WTC11 (cell line): ENCODE measurements around the gene MRPL52. TPM values are rescaled to one million over a fixed set of nuclear protein-coding genes. Genes with fewer than 3 reads are reported as not detected.
"Not testable (repeated sequence)": the region's sequence is repeated elsewhere in the genome, so short reads cannot be mapped to it uniquely, and the experiment has no call there.

Source experiments
- ATAC-seq: fragments of 200-7000 bp; cut with Tn5 transposase; 2 replicates; pipeline ENCODE4 v1.10.0; 2021; ENCODE audit warnings: mild to moderate bottlenecking, moderate library complexity
- CTCF ChIA-PET: fragments of 300-600 bp; sonication (Branson Sonifier 250); formaldehyde crosslinking; loops from one replicate; lab custom pipeline; 2021; ENCODE audit warnings: antibody characterized with exemption; lab: Charles Lee
- POLR2A ChIA-PET: fragments of 350-600 bp; sonication (Branson Sonifier 250); formaldehyde crosslinking; loops from one replicate; lab custom pipeline; 2021; ENCODE audit warnings: antibody characterized with exemption; lab: Charles Lee
- DNase-seq: peaks from one replicate; pipeline ENCODE4 v3.0.0; 2021; ENCODE audit warnings: low spot score
- H3K27ac Mint-ChIP-seq: 2 replicates; pipeline ENCODE4 v1.8.0; 2021; ENCODE audit warnings: mixed read lengths
- H3K27me3 Mint-ChIP-seq: 2 replicates; pipeline ENCODE4 v1.8.0; 2021; ENCODE audit warnings: low read depth, mild to moderate bottlenecking, moderate library complexity, mixed read lengths
- H3K36me3 Mint-ChIP-seq: 2 replicates; pipeline ENCODE4 v1.8.0; 2021; ENCODE audit warnings: mixed read lengths
- H3K4me1 Mint-ChIP-seq: 2 replicates; pipeline ENCODE4 v1.8.0; 2022; ENCODE audit warnings: mixed read lengths
- H3K4me3 Mint-ChIP-seq: 2 replicates; pipeline ENCODE4 v1.8.0; 2021; ENCODE audit warnings: mild to moderate bottlenecking, moderate library complexity, mixed read lengths
- H3K9me3 Mint-ChIP-seq: 2 replicates; pipeline ENCODE4 v1.8.0; 2021; ENCODE audit warnings: mixed read lengths
- ATF3 ChIP-seq: sonication (generic); formaldehyde crosslinking; conservative IDR thresholded peaks from 2 replicates; pipeline ENCODE4 v1.8.1; 2022; ENCODE audit warnings: mild to moderate bottlenecking, missing genetic modification reagents
- CREM ChIP-seq: sonication (generic); formaldehyde crosslinking; IDR thresholded peaks from 2 replicates; pipeline ENCODE4 v1.8.1; 2022; ENCODE audit warnings: mild to moderate bottlenecking, missing genetic modification reagents, moderate library complexity
- CTCF ChIP-seq: fragments of 200-600 bp; IDR thresholded peaks from 2 replicates; pipeline ENCODE4 v1.8.0; 2022; ENCODE audit warnings: antibody characterized with exemption
- GABPB1 ChIP-seq: sonication (generic); formaldehyde crosslinking; IDR thresholded peaks from 2 replicates; pipeline ENCODE4 v1.8.1; 2023; ENCODE audit warnings: mild to moderate bottlenecking, missing genetic modification reagents
- MAX ChIP-seq: sonication (generic); formaldehyde crosslinking; IDR thresholded peaks from 2 replicates; pipeline ENCODE4 v1.8.0; 2022; ENCODE audit warnings: mild to moderate bottlenecking, missing genetic modification reagents
- PREB ChIP-seq: sonication (generic); formaldehyde crosslinking; IDR thresholded peaks from 2 replicates; pipeline ENCODE4 v1.8.1; 2022; ENCODE audit warnings: mild to moderate bottlenecking, missing genetic modification reagents, moderate library complexity, borderline replicate concordance
- ZNF263 ChIP-seq: sonication (generic); formaldehyde crosslinking; IDR thresholded peaks from 2 replicates; pipeline ENCODE4 v1.8.1; 2022; ENCODE audit warnings: low read depth, mild to moderate bottlenecking, moderate library complexity, missing genetic modification reagents
- ZNF423 ChIP-seq: fragments of 250-450 bp; sonication (Bioruptor Pico); IDR thresholded peaks from 2 replicates; pipeline ENCODE4 v2.1.2; 2022; ENCODE audit warnings: mild to moderate bottlenecking, moderate library complexity
- total RNA-seq: library from RNA; stranded (reverse); gene quantifications from 3 replicates; pipeline ENCODE4 v1.2.3, GENCODE V29; 2021
- TF ChIP-seq, protein P1 (sequence below): sonication (generic); formaldehyde crosslinking; IDR thresholded peaks from 2 replicates; pipeline ENCODE4 v1.8.1; 2023; ENCODE audit warnings: mild to moderate bottlenecking, moderate library complexity, missing genetic modification reagents
- TF ChIP-seq, protein P2 (sequence below): sonication (generic); formaldehyde crosslinking; IDR thresholded peaks from 2 replicates; pipeline ENCODE4 v1.8.0; 2022; ENCODE audit warnings: missing genetic modification reagents

The MRPL52 gene
- total RNA-seq, 1 experiment from 2014 or later: 170 TPM

DNA sequence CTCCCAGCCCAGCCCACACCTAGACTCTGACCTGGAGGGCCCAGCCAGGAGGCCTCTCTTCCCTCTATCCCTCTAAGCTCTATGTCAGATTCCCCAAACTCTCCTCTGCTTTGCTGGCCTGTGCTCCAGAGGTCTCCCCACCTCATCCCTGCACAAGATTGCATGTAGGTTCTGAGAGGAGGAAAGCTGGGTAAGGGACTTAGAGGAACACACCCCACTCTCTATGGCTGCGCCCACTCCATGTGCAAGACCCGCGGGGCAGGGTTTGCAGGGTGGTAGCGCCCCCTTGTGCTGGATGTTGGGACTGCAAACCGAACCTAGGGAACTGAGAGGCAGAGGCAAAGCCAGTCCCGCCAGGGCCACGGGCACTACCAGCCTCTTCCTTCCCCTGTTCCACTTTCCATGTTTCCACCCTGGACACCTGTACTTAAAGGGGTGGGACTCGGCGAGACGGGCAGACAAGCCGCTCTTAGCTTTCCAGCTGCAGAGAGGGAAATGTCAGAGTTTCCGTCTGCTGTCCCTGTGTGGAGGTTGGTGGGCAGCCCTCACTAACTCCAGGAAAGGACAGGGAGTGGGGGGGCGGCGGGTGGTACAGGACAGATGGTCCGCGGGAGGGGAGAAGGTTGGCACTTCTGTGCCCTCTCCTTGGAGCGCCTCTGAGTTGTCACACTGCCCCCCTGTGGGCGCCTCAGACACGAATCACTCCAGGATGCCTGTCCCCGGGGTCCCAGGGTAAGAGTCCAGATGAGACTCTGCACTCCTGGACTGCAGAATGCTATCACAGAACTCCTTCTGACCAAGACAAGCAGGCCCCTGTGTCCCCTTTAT lies 23.5 kb downstream of the MRPL52 start:
- peak overlapping the region; percentile 87 for H3K27ac Mint-ChIP-seq

GRCh38 chr14:22854296-22854695 lies 24.6 kb downstream of the MRPL52 start:
- not testable (repeated sequence) for H3K4me3 Mint-ChIP-seq, H3K27me3 Mint-ChIP-seq, H3K9me3 Mint-ChIP-seq, ATAC-seq, DNase-seq, H3K4me1 Mint-ChIP-seq, H3K27ac Mint-ChIP-seq, H3K36me3 Mint-ChIP-seq
- ChIA-PET CTCF (interaction anchor here (0.8 to 10.1 kb wide), 15 partner anchors 10 to 298 kb away, joined by 3 to 280 read pairs (median 4); partner anchors contain the start of genes LRP10, MMP14, OXA1L and RBM23), POLR2A (interaction anchor here (1.5 kb wide), 1 partner anchor 31 kb away, joined by 7 read pairs; no protein-coding TSS in a partner anchor)

More for the DNA sequence above, 23.5 kb downstream of the MRPL52 start:
- peaks cover 18% of the 10 kb centered on the region for H3K4me1 Mint-ChIP-seq
- peak; percentile 98 for DNase-seq
- no peaks in the 10 kb centered on the region for H3K27me3 Mint-ChIP-seq
- TF ChIP-seq GABPB1 (CRISPR knock-in tag) (peak; percentile 90), ATF3 (CRISPR knock-in tag) (no peak), ZNF423 (CRISPR knock-in tag) (peak; percentile 53; the same call in 1 of the 2 replicates), ZNF263 (CRISPR knock-in tag) (no peak), CREM (no peak), PREB (CRISPR knock-in tag) (peak; percentile 88; the same call in 1 of the 2 replicates), MAX (CRISPR knock-in tag) (peak; percentile 68; the same call in 1 of the 2 replicates), CTCF (peak; percentile 100)
- TF ChIP-seq, protein P1, sequence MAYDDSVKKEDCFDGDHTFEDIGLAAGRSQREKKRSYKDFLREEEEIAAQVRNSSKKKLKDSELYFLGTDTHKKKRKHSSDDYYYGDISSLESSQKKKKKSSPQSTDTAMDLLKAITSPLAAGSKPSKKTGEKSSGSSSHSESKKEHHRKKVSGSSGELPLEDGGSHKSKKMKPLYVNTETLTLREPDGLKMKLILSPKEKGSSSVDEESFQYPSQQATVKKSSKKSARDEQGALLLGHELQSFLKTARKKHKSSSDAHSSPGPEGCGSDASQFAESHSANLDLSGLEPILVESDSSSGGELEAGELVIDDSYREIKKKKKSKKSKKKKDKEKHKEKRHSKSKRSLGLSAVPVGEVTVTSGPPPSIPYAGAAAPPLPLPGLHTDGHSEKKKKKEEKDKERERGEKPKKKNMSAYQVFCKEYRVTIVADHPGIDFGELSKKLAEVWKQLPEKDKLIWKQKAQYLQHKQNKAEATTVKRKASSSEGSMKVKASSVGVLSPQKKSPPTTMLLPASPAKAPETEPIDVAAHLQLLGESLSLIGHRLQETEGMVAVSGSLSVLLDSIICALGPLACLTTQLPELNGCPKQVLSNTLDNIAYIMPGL (CRISPR knock-in tag): peak; percentile 93
- TF ChIP-seq, protein P2, sequence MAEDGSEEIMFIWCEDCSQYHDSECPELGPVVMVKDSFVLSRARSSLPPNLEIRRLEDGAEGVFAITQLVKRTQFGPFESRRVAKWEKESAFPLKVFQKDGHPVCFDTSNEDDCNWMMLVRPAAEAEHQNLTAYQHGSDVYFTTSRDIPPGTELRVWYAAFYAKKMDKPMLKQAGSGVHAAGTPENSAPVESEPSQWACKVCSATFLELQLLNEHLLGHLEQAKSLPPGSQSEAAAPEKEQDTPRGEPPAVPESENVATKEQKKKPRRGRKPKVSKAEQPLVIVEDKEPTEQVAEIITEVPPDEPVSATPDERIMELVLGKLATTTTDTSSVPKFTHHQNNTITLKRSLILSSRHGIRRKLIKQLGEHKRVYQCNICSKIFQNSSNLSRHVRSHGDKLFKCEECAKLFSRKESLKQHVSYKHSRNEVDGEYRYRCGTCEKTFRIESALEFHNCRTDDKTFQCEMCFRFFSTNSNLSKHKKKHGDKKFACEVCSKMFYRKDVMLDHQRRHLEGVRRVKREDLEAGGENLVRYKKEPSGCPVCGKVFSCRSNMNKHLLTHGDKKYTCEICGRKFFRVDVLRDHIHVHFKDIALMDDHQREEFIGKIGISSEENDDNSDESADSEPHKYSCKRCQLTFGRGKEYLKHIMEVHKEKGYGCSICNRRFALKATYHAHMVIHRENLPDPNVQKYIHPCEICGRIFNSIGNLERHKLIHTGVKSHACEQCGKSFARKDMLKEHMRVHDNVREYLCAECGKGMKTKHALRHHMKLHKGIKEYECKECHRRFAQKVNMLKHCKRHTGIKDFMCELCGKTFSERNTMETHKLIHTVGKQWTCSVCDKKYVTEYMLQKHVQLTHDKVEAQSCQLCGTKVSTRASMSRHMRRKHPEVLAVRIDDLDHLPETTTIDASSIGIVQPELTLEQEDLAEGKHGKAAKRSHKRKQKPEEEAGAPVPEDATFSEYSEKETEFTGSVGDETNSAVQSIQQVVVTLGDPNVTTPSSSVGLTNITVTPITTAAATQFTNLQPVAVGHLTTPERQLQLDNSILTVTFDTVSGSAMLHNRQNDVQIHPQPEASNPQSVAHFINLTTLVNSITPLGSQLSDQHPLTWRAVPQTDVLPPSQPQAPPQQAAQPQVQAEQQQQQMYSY: peak; percentile 40; the same call in 1 of the 2 replicates
- TF ChIP-seq, all 79 proteins: peak for 7
- no peaks in the 10 kb centered on the region for H3K36me3 Mint-ChIP-seq
- ChIA-PET CTCF (interaction anchor here (0.6 to 10.1 kb wide), 42 partner anchors 9 to 372 kb away, joined by 3 to 280 read pairs (median 5); partner anchors contain the start of genes DAD1, LRP10, MMP14 and MRPL52), POLR2A (interaction anchor here (1.0 to 1.4 kb wide), 2 partner anchors 14 to 31 kb away, joined by 4 to 16 read pairs; no protein-coding TSS in a partner anchor)
- H3K9me3 Mint-ChIP-seq: peaks cover 5% of the 10 kb centered on the region; the same call in 1 of the 2 replicates
- ATAC-seq: peak; percentile 85
- peak overlapping the region; percentile 68 for H3K4me3 Mint-ChIP-seq
